HCT116 (cell line): Measurements from ENCODE around the gene TMEM89. TPM values are rescaled to one million over a fixed set of nuclear protein-coding genes. Genes with fewer than 3 reads are reported as not detected.

ENCODE experiments used
- ATAC-seq: fragments of 200-7000 bp; cut with Tn5 transposase; 2 replicates; pipeline ENCODE4 v1.9.1; 2020; ENCODE audit warnings: mild to moderate bottlenecking, moderate library complexity
- BruUV-seq: library from RNA; stranded (reverse); fragments of 400-500 nt; replicated peaks from 2 replicates; lab custom pipeline; 2021; lab: Mats Ljungman, UMichigan
- CTCF ChIA-PET: fragments of 300-600 bp; sonication (Branson Sonifier 250); formaldehyde crosslinking; loops from one replicate; lab custom pipeline; 2021; ENCODE audit warnings: antibody characterized with exemption; lab: Charles Lee
- POLR2A ChIA-PET: fragments of 300-600, 350-600 bp; sonication (Branson Sonifier 250); formaldehyde crosslinking; loops from one replicate; lab custom pipeline; 2021; ENCODE audit warnings: antibody characterized with exemption; lab: Charles Lee
- RAD21 ChIA-PET, 2 experiments: fragments of 300-600 bp; sonication (Branson Sonifier 250); formaldehyde crosslinking; loops; one replicate each; lab custom pipeline; 2023; ENCODE audit warnings: low total read pairs in 2 of 2; ENCODE audit not compliant: uncharacterized antibody in 2 of 2, unreplicated experiment in 2 of 2, low non-redundant PET in 1 of 2; lab: Charles Lee
- DNase-seq: peaks from one replicate; pipeline ENCODE4 v3.0.0-alpha.2; 2010; ENCODE audit warnings: low read depth, low spot score
- H2AFZ ChIP-seq: fragments of 200-600 bp; shearing (Covaris generic), sonication (generic); 2 replicates; pipeline ENCODE4 v1.6.1; 2017; ENCODE audit warnings: low read depth, mixed run types, mixed read lengths, antibody characterized with exemption, low read length; ENCODE audit not compliant: poor library complexity, severe bottlenecking
- H3K27ac ChIP-seq: 2 replicates; pipeline ENCODE4 v1.5.1; 2012; ENCODE audit warnings: low read depth, low read length
- H3K27me3 ChIP-seq: fragments of 200-600 bp; sonication (generic); 2 replicates; pipeline ENCODE4 v1.6.1; 2016; ENCODE audit warnings: mixed run types, low read length, mixed read lengths; ENCODE audit not compliant: insufficient read depth
- H3K36me3 ChIP-seq, 2 experiments: fragments of 200-500 bp in 1 of 2; fragments of 200-600 bp in 1 of 2; sonication (Bioruptor generic) in 1 of 2; sonication (generic) in 1 of 2; 2 replicates each; pipeline versions ENCODE4 v1.5.1 to v1.6.1; 2014 to 2016; ENCODE audit warnings: low read length in 2 of 2, inconsistent platforms in 1 of 2, mixed read lengths in 1 of 2, mixed run types in 1 of 2; ENCODE audit not compliant: insufficient read depth in 2 of 2, control insufficient read depth in 1 of 2
- H3K4me1 ChIP-seq, 2 experiments: fragments of 200-600 bp in 1 of 2; sonication (generic) in 1 of 2; 2 replicates each; pipeline versions ENCODE4 v1.5.1 to v1.6.1; 2012 to 2017; ENCODE audit warnings: low read length in 2 of 2, inconsistent platforms in 1 of 2, mild to moderate bottlenecking in 1 of 2, mixed read lengths in 1 of 2, mixed run types in 1 of 2, moderate library complexity in 1 of 2; ENCODE audit not compliant: insufficient read depth in 2 of 2, control insufficient read depth in 1 of 2
- H3K4me2 ChIP-seq: fragments of 200-600 bp; sonication (generic); 2 replicates; pipeline ENCODE4 v1.6.1; 2017; ENCODE audit warnings: mixed run types, low read length, mixed read lengths
- H3K4me3 ChIP-seq, 2 experiments: fragments of 200-600 bp in 1 of 2; sonication (generic) in 1 of 2; replicated peaks in 1 of 2; 2 replicates each; pipeline ENCODE4 v1.5.1; 2011 to 2016; ENCODE audit warnings: low read length in 2 of 2, control low read depth in 1 of 2, low read depth in 1 of 2, mild to moderate bottlenecking in 1 of 2, mixed read lengths in 1 of 2, mixed run types in 1 of 2
- H3K79me2 ChIP-seq: fragments of 200-600 bp; sonication (generic); 2 replicates; pipeline ENCODE4 v1.6.1; 2017; ENCODE audit warnings: mild to moderate bottlenecking, mixed run types, low read length, moderate library complexity, mixed read lengths; ENCODE audit not compliant: insufficient read depth
- H3K9ac ChIP-seq: fragments of 200-600 bp; sonication (generic); 2 replicates; pipeline ENCODE4 v1.6.1; 2016; ENCODE audit warnings: low read length, mixed read lengths
- H3K9me2 ChIP-seq: fragments of 200-600 bp; sonication (generic), shearing (Covaris generic); 2 replicates; pipeline ENCODE4 v1.6.1; 2017; ENCODE audit warnings: mixed run types, mild to moderate bottlenecking, moderate library complexity; ENCODE audit not compliant: insufficient read depth
- H3K9me3 ChIP-seq, 2 experiments: fragments of 200-500 bp in 1 of 2; fragments of 200-600 bp in 1 of 2; sonication (Bioruptor generic) in 1 of 2; sonication (generic) in 1 of 2; 2 replicates each; pipeline ENCODE4 v1.6.1; 2014 to 2017; ENCODE audit warnings: low read length in 2 of 2, mixed read lengths in 2 of 2, inconsistent platforms in 1 of 2, low read depth in 1 of 2, mild to moderate bottlenecking in 1 of 2, mixed run types in 1 of 2, moderate library complexity in 1 of 2; ENCODE audit not compliant: control insufficient read depth in 1 of 2, insufficient read depth in 1 of 2
- H4K20me1 ChIP-seq: fragments of 200-600 bp; sonication (generic), shearing (Covaris generic); 2 replicates; pipeline ENCODE4 v1.6.1; 2017; ENCODE audit warnings: mixed run types, mild to moderate bottlenecking, moderate library complexity; ENCODE audit not compliant: insufficient read depth
- CEBPB ChIP-seq: IDR thresholded peaks from 2 replicates; pipeline ENCODE4 v1.6.1; 2012; ENCODE audit warnings: low read depth
- EZH2 ChIP-seq: fragments of 200-600 bp; sonication (generic); IDR thresholded peaks from 2 replicates; pipeline ENCODE4 v1.6.1; 2017; ENCODE audit warnings: antibody characterized with exemption, mixed run types
- POLR2A ChIP-seq: IDR thresholded peaks from 2 replicates; pipeline ENCODE4 v1.7.0; 2011; ENCODE audit warnings: borderline replicate concordance; ENCODE audit not compliant: insufficient read depth, insufficient read length; ENCODE audit errors: extremely low read depth
- RAD21 ChIP-seq: IDR thresholded peaks from 2 replicates; pipeline ENCODE4 v1.6.1; 2012; ENCODE audit warnings: low read depth, mild to moderate bottlenecking
- SIN3A ChIP-seq: IDR thresholded peaks from 2 replicates; pipeline ENCODE4 v1.6.1; 2012; ENCODE audit warnings: low read depth
- SP1 ChIP-seq: IDR thresholded peaks from 2 replicates; pipeline ENCODE4 v1.6.1; 2012; ENCODE audit warnings: low read depth
- TCF7L2 ChIP-seq: IDR thresholded peaks from 2 replicates; pipeline ENCODE4 v1.7.0; 2011; ENCODE audit warnings: borderline replicate concordance, inconsistent platforms; ENCODE audit not compliant: insufficient read depth, insufficient read length; ENCODE audit errors: extremely low read depth
- ZFX ChIP-seq: fragments of 450-650 bp; IDR thresholded peaks from 2 replicates; pipeline ENCODE4 v1.6.1; 2017
- ZNF274 ChIP-seq: fragments of 200-500 bp; sonication (Bioruptor generic); IDR thresholded peaks from 2 replicates; pipeline ENCODE4 v1.6.1; 2014; ENCODE audit warnings: mild to moderate bottlenecking, low read depth, low read length, inconsistent platforms
- intact Hi-C: fragments of 100-400 bp; cut with micrococcal nuclease; formaldehyde crosslinking; loops from 2 replicates; pipeline ENCODE4 v1.10.0; 2022
- total RNA-seq: library from RNA; stranded (reverse); gene quantifications from one replicate; pipeline ENCODE4 v1.2.1, GENCODE V29; 2021; ENCODE audit not compliant: unreplicated experiment
- TF ChIP-seq, protein P1 (sequence below): IDR thresholded peaks from 2 replicates; pipeline ENCODE4 v1.6.1; 2011; ENCODE audit warnings: mild to moderate bottlenecking, low read length, moderate library complexity; ENCODE audit not compliant: insufficient replicate concordance; ENCODE audit errors: extremely low read depth

The TMEM89 gene
- total RNA-seq, 1 experiment from 2014 or later = 0.49 TPM

DNA sequence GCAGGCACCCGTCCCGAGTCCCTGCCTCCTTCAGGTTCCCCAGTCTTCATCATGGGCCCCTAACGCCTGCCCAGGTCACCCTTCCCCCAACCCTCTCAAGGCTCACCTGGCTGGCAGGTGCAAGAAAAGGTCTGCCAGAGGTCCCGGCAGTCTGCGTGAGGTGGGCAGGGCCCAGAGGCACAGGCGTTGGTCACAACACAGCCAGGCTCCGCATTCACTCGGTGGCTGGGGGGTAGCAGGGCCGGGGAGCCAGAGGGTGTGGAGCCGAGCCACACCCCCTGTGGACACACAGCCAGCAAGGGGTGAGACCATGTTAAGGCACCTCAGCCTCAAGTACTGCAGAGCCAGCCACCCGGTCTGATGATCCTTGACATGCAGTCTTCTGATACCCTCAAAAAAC, 30.2 kb upstream of the TMEM89 start:
- POLR2A ChIA-PET = no interaction called here
- H3K36me3 ChIP-seq = no peaks in the 10 kb centered on the region
- RAD21 ChIA-PET = no interaction called here
- no peaks in the 10 kb centered on the region for H4K20me1 ChIP-seq
- H3K4me3 ChIP-seq = no peak overlapping the region
- H3K27ac ChIP-seq = no peak overlapping the region
- no peak overlapping the region for H2AFZ ChIP-seq
- H3K9me3 ChIP-seq = no peaks in the 10 kb centered on the region
- TF ChIP-seq TCF7L2 (no peak), ZFX (no peak), POLR2A (no peak), ZNF274 (no peak), SP1 (no peak), RAD21 (no peak), SIN3A (no peak), EZH2 (no peak), CEBPB (no peak)
- TF ChIP-seq, protein P1, sequence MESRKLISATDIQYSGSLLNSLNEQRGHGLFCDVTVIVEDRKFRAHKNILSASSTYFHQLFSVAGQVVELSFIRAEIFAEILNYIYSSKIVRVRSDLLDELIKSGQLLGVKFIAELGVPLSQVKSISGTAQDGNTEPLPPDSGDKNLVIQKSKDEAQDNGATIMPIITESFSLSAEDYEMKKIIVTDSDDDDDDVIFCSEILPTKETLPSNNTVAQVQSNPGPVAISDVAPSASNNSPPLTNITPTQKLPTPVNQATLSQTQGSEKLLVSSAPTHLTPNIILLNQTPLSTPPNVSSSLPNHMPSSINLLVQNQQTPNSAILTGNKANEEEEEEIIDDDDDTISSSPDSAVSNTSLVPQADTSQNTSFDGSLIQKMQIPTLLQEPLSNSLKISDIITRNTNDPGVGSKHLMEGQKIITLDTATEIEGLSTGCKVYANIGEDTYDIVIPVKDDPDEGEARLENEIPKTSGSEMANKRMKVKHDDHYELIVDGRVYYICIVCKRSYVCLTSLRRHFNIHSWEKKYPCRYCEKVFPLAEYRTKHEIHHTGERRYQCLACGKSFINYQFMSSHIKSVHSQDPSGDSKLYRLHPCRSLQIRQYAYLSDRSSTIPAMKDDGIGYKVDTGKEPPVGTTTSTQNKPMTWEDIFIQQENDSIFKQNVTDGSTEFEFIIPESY = no peak
- no peak overlapping the region for H3K4me2 ChIP-seq
- H3K9me2 ChIP-seq = no peaks in the 10 kb centered on the region
- DNase-seq (no peak), ATAC-seq (no peak)
- no peaks in the 10 kb centered on the region for H3K27me3 ChIP-seq
- CTCF ChIA-PET = interaction anchor here (1.2 kb wide), 1 partner anchor 16 kb away, joined by 3 read pairs; the partner anchor contains the start of gene SLC26A6
- no peak overlapping the region for H3K9ac ChIP-seq
- peaks cover 0 to 7% of the 10 kb centered on the region in 2 experiments; a peak in 3 of 4 replicates for H3K4me1 ChIP-seq
- H3K79me2 ChIP-seq = no peaks in the 10 kb centered on the region
- intact Hi-C loops = no loop called here
- no TSS peak for BruUV-seq
